GM18511 (cell line): ENCODE measurements around the gene FAM229A.

Experiments used
- ATAC-seq: cut with Tn5 transposase; IDR thresholded peaks from one replicate; pipeline ENCODE4 v1.9.1; 2021; ENCODE audit warnings: mild to moderate bottlenecking, moderate library complexity; ENCODE audit not compliant: unreplicated experiment

Gene FAM229A

GRCh38 chr1:32350785-32351398 is 11.4 kb downstream of the FAM229A start:
- ATAC-seq, result peak; percentile 44

- ATAC-seq, result no peak
Measured at GRCh38 chr1:32349211-32349708, 13.0 kb downstream of the FAM229A start.

- no peak for ATAC-seq
Measured at GRCh38 chr1:32346532-32347157, 15.6 kb downstream of the FAM229A start.

- ATAC-seq, result no peak
Measured at GRCh38 chr1:32345289-32345827, 16.9 kb downstream of the FAM229A start.

- no peak for ATAC-seq
Measured at GRCh38 chr1:32342704-32343103, 19.6 kb downstream of the FAM229A start.

GRCh38 chr1:32341971-32342370 is 20.3 kb downstream of the FAM229A start:
- ATAC-seq, result no peak

- no peak for ATAC-seq
Measured at GRCh38 chr1:32341186-32341757, 21.0 kb downstream of the FAM229A start.

- no peak for ATAC-seq
Measured at GRCh38 chr1:32339363-32339978, 22.8 kb downstream of the FAM229A start.

- ATAC-seq, result no peak
Measured at GRCh38 chr1:32338637-32339145, 23.6 kb downstream of the FAM229A start.

GRCh38 chr1:32337855-32338636 is 24.2 kb downstream of the FAM229A start:
- no peak for ATAC-seq

- ATAC-seq, result no peak
Measured at GRCh38 chr1:32336963-32337675, 25.2 kb downstream of the FAM229A start.

- ATAC-seq, result no peak
Measured at GRCh38 chr1:32336591-32336932, 25.7 kb downstream of the FAM229A start.

GRCh38 chr1:32335790-32336590 is 26.3 kb downstream of the FAM229A start, which contains the start of gene MARCKSL1:
Gene MARCKSL1 (minus strand): TSS chr1:32336233. CDS start chr1:32336033, 200 bp downstream.
- ATAC-seq, result no peak

- ATAC-seq, result no peak
Measured at GRCh38 chr1:32335535-32335789, 26.8 kb downstream of the FAM229A start.

GRCh38 chr1:32334864-32335534 is 27.3 kb downstream of the FAM229A start:
- no peak for ATAC-seq

GRCh38 chr1:32334274-32334861 is 27.9 kb downstream of the FAM229A start:
- no peak for ATAC-seq

GRCh38 chr1:32333251-32333963 is 28.9 kb downstream of the FAM229A start:
- ATAC-seq, result no peak
